ENCODE data around the gene HCN3. TPM values are rescaled to one million over a fixed set of nuclear protein-coding genes. Genes with fewer than 3 reads are reported as not detected.

Gene HCN3
- total RNA-seq: 1 to 10 TPM in 3 of 4 donors, under 1 TPM in 1; 0.75 to 1.8 (median 1.1) TPM

GRCh38 chr1:155277070-155277901 is at the start of gene HCN3:
TSS of gene HCN3 (plus strand) at chr1:155277463. CDS start at chr1:155277591, 128 bp downstream.
- TF ChIP-seq CTCF (IDR thresholded peaks at IDR 0.05; ENCODE audit: low read depth): no peak

- no peak for TF ChIP-seq CTCF (IDR thresholded peaks at IDR 0.05; ENCODE audit: low read depth)
These were observed 49.2 kb upstream of the HCN3 start for GRCh38 chr1:155228096-155228427.

GRCh38 chr1:155236451-155236850 is 40.8 kb upstream of the HCN3 start:
- TF ChIP-seq CTCF (IDR thresholded peaks at IDR 0.05; ENCODE audit: low read depth): no peak

- TF ChIP-seq CTCF (IDR thresholded peaks at IDR 0.05; ENCODE audit: low read depth): no peak
These were observed 36.1 kb upstream of the HCN3 start for GRCh38 chr1:155241069-155241679.

- no peak for TF ChIP-seq CTCF (IDR thresholded peaks at IDR 0.05; ENCODE audit: low read depth)
These were observed 35.4 kb upstream of the HCN3 start for GRCh38 chr1:155241841-155242264.

- TF ChIP-seq CTCF (IDR thresholded peaks at IDR 0.05; ENCODE audit: low read depth): no peak
These were observed 34.4 kb upstream of the HCN3 start for GRCh38 chr1:155242805-155243358.

All from subcutaneous adipose tissue (tissue), 4 donors.